Measurements from ENCODE around the gene TXNDC11. TPM values are rescaled to one million over a fixed set of nuclear protein-coding genes. Genes with fewer than 3 reads are reported as not detected.
A peak's percentile ranks its signal among the peaks of the same experiment; 100 is the strongest.

The TXNDC11 gene
- total RNA-seq, 1 donor from 2014 or later = 26.7 TPM

DNA sequence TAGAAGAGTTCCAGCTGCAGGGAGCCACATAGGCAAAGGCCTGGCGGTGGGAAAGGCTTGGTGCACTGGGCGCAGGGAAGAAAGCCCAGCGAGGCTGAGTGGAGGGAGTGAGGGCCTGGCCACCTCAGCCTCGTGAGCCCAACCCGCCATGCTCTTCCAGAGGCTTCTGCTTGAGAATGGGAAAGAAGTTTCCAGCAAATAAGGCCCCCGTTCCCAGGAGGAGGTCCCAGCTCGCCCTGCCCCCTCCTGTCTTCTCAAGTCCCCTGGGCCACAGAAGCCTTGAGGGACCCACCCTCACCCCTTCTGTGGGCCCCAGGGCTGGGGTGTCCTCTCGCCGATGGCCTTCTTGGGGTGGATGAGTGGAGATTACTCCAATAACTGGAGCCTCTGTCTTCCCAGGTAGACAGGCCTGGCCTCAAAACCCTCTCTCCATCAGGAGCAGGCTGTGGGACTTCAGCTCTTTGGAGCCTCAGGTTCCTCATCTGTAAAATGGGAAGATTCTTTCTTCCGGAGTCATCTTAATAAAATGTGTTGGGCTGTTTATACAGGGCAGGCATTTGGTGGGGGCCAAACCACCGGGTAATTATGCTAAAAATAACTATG is 75.3 kb downstream of the TXNDC11 start:
- peak overlapping the region; percentile 83 for H3K4me3 Mint-ChIP-seq
- peaks cover 25% of the 10 kb centered on the region for H3K4me1 Mint-ChIP-seq (ENCODE audit: unreplicated experiment)

GRCh38 chr16:11666103-11667055 is 76.3 kb downstream of the TXNDC11 start:
- peaks cover 25% of the 10 kb centered on the region for H3K4me1 Mint-ChIP-seq (ENCODE audit: unreplicated experiment)
- H3K27me3 Mint-ChIP-seq = no peaks in the 10 kb centered on the region
- H3K27ac Mint-ChIP-seq = peak overlapping the region; percentile 70
- no peak for TF ChIP-seq CTCF (conservative IDR thresholded peaks at IDR 0.05)
- no peaks in the 10 kb centered on the region for H3K9me3 Mint-ChIP-seq
- H3K4me3 Mint-ChIP-seq = peak overlapping the region; percentile 83
- H3K36me3 Mint-ChIP-seq = no peaks in the 10 kb centered on the region
- DNase-seq (ENCODE audit: extremely low spot score, unreplicated experiment) = no peak

More for the DNA sequence above, 75.3 kb downstream of the TXNDC11 start:
- no peaks in the 10 kb centered on the region for H3K9me3 Mint-ChIP-seq
- no peaks in the 10 kb centered on the region for H3K36me3 Mint-ChIP-seq
- no peaks in the 10 kb centered on the region for H3K27me3 Mint-ChIP-seq
- no peak for TF ChIP-seq CTCF (conservative IDR thresholded peaks at IDR 0.05)
- H3K27ac Mint-ChIP-seq = peak overlapping the region; percentile 70
- no peak for DNase-seq (ENCODE audit: extremely low spot score, unreplicated experiment)

- peak overlapping the region; percentile 49 for H3K27ac Mint-ChIP-seq
- H3K27me3 Mint-ChIP-seq = no peaks in the 10 kb centered on the region
- TF ChIP-seq CTCF (conservative IDR thresholded peaks at IDR 0.05) = no peak
- DNase-seq (ENCODE audit: extremely low spot score, unreplicated experiment) = no peak
- H3K9me3 Mint-ChIP-seq = no peaks in the 10 kb centered on the region
- no peak overlapping the region for H3K4me3 Mint-ChIP-seq
- H3K36me3 Mint-ChIP-seq = no peaks in the 10 kb centered on the region
- peaks cover 19% of the 10 kb centered on the region for H3K4me1 Mint-ChIP-seq (ENCODE audit: unreplicated experiment)
Measured at GRCh38 chr16:11665071-11665491, 77.6 kb downstream of the TXNDC11 start.

GRCh38 chr16:11662582-11662981 is 80.1 kb downstream of the TXNDC11 start:
- no peak overlapping the region for H3K27ac Mint-ChIP-seq
- H3K4me3 Mint-ChIP-seq = no peak overlapping the region
- H3K27me3 Mint-ChIP-seq = no peaks in the 10 kb centered on the region
- no peaks in the 10 kb centered on the region for H3K9me3 Mint-ChIP-seq
- TF ChIP-seq CTCF (conservative IDR thresholded peaks at IDR 0.05) = no peak
- peaks cover 16% of the 10 kb centered on the region for H3K4me1 Mint-ChIP-seq (ENCODE audit: unreplicated experiment)
- no peaks in the 10 kb centered on the region for H3K36me3 Mint-ChIP-seq
- DNase-seq (ENCODE audit: extremely low spot score, unreplicated experiment) = no peak

DNA sequence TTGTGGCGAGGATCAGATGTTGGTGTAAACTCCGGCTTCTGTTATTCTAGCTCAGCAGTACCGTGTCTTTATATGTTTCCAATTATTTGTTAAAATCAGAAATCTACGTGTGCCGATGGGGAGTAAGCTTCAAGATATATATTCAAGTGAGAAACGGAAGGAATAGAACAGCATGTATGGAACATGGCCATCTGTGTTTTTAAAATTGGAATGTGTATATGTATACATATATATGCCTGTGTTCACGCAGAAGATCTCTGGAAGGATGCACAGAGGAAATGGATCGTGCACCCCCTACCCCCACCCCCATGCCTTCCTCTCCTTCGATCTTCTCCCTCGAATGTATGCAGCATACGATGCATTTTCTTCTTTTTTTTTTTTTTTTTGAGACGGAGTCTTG is 82.1 kb downstream of the TXNDC11 start:
- no peaks in the 10 kb centered on the region for H3K36me3 Mint-ChIP-seq
- TF ChIP-seq CTCF (conservative IDR thresholded peaks at IDR 0.05) = no peak
- H3K4me1 Mint-ChIP-seq (ENCODE audit: unreplicated experiment) = peaks cover 10% of the 10 kb centered on the region
- H3K9me3 Mint-ChIP-seq = no peaks in the 10 kb centered on the region
- H3K4me3 Mint-ChIP-seq = no peak overlapping the region
- no peak for DNase-seq (ENCODE audit: extremely low spot score, unreplicated experiment)
- H3K27me3 Mint-ChIP-seq = no peaks in the 10 kb centered on the region
- H3K27ac Mint-ChIP-seq = no peak overlapping the region

Data from type B pancreatic cell (in vitro differentiated cells).